ENCODE measurements around the gene EIF4E.

Gene EIF4E

GRCh38 chr4:98909646-98910401 lies 19.1 kb downstream of the EIF4E start:
- Histone ChIP-seq H3K4me2 (ENCODE audit: low read length) (peak overlapping the region; percentile 3; the same call in 1 of the 2 replicates), H3F3A (ENCODE audit: control insufficient read depth, insufficient read depth) (no peaks in the 10 kb centered on the region), H3K27me3 (ENCODE audit: control insufficient read depth, low read length) (no peaks in the 10 kb centered on the region), H3K27ac (ENCODE audit: low read depth, low read length) (no peak overlapping the region), H3K4me1 (ENCODE audit: control insufficient read depth, low read length) (peaks cover 47% of the 10 kb centered on the region), H3K79me2 (ENCODE audit: control insufficient read depth, low read length) (peaks cover 100% of the 10 kb centered on the region), H3K4me3 (ENCODE audit: low read length) (no peak overlapping the region), H3K9me3 (ENCODE audit: control insufficient read depth, insufficient read depth, low read length) (no peaks in the 10 kb centered on the region), H3K36me3 (ENCODE audit: control insufficient read depth, low read length) (peaks cover 54% of the 10 kb centered on the region), H4K20me1 (ENCODE audit: control insufficient read depth, insufficient read depth, low read depth, low read length) (peaks cover 36% of the 10 kb centered on the region; the same call in 1 of the 2 replicates), H3K9me2 (replicated peaks; ENCODE audit: control insufficient read depth, low read length) (no peaks in the 10 kb centered on the region)
- TF ChIP-seq EZH2phosphoT487 (IDR thresholded peaks at IDR 0.05; ENCODE audit: borderline replicate concordance, low read length) (no peak), CTCF (IDR thresholded peaks at IDR 0.05; ENCODE audit: low read depth, low read length, poor library complexity, severe bottlenecking) (no peak)

GRCh38 chr4:98908703-98909262 lies 20.1 kb downstream of the EIF4E start:
- Histone ChIP-seq H3K27me3 (ENCODE audit: control insufficient read depth, low read length) (no peaks in the 10 kb centered on the region), H3K4me3 (ENCODE audit: low read length) (no peak overlapping the region), H3K36me3 (ENCODE audit: control insufficient read depth, low read length) (peaks cover 57% of the 10 kb centered on the region), H3K4me1 (ENCODE audit: control insufficient read depth, low read length) (peaks cover 42% of the 10 kb centered on the region), H3K27ac (ENCODE audit: low read depth, low read length) (no peak overlapping the region), H3K9me2 (replicated peaks; ENCODE audit: control insufficient read depth, low read length) (no peaks in the 10 kb centered on the region), H3F3A (ENCODE audit: control insufficient read depth, insufficient read depth) (no peaks in the 10 kb centered on the region), H4K20me1 (ENCODE audit: control insufficient read depth, insufficient read depth, low read depth, low read length) (peaks cover 34% of the 10 kb centered on the region; the same call in 1 of the 2 replicates), H3K9me3 (ENCODE audit: control insufficient read depth, insufficient read depth, low read length) (no peaks in the 10 kb centered on the region), H3K79me2 (ENCODE audit: control insufficient read depth, low read length) (peaks cover 100% of the 10 kb centered on the region), H3K4me2 (ENCODE audit: low read length) (no peak overlapping the region)
- TF ChIP-seq EZH2phosphoT487 (IDR thresholded peaks at IDR 0.05; ENCODE audit: borderline replicate concordance, low read length) (no peak), CTCF (IDR thresholded peaks at IDR 0.05; ENCODE audit: low read depth, low read length, poor library complexity, severe bottlenecking) (no peak)

- Histone ChIP-seq H3K9me3 (ENCODE audit: control insufficient read depth, insufficient read depth, low read length) (no peaks in the 10 kb centered on the region), H3K4me1 (ENCODE audit: control insufficient read depth, low read length) (peaks cover 40% of the 10 kb centered on the region), H3K9me2 (replicated peaks; ENCODE audit: control insufficient read depth, low read length) (no peaks in the 10 kb centered on the region), H3K4me3 (ENCODE audit: low read length) (no peak overlapping the region), H4K20me1 (ENCODE audit: control insufficient read depth, insufficient read depth, low read depth, low read length) (peaks cover 34% of the 10 kb centered on the region; the same call in 1 of the 2 replicates), H3K27me3 (ENCODE audit: control insufficient read depth, low read length) (no peaks in the 10 kb centered on the region), H3K4me2 (ENCODE audit: low read length) (no peak overlapping the region), H3F3A (ENCODE audit: control insufficient read depth, insufficient read depth) (no peaks in the 10 kb centered on the region), H3K36me3 (ENCODE audit: control insufficient read depth, low read length) (peaks cover 58% of the 10 kb centered on the region), H3K79me2 (ENCODE audit: control insufficient read depth, low read length) (peaks cover 100% of the 10 kb centered on the region), H3K27ac (ENCODE audit: low read depth, low read length) (no peak overlapping the region)
- TF ChIP-seq CTCF (IDR thresholded peaks at IDR 0.05; ENCODE audit: low read depth, low read length, poor library complexity, severe bottlenecking) (no peak), EZH2phosphoT487 (IDR thresholded peaks at IDR 0.05; ENCODE audit: borderline replicate concordance, low read length) (no peak)
These were observed 20.8 kb downstream of the EIF4E start for GRCh38 chr4:98908182-98908581.
